Astrocyte (in vitro differentiated cells and primary cell): ENCODE measurements around the gene TIPARP. TPM values are rescaled to one million over a fixed set of nuclear protein-coding genes. Genes with fewer than 3 reads are reported as not detected.

ENCODE experiments used
- DNase-seq: peaks from one replicate; pipeline ENCODE4 v3.0.0-alpha.2; 2010; ENCODE audit warnings: low read depth
- FAIRE-seq: peaks from 2 replicates; lab custom pipeline; 2011; peaks lifted over from hg19 to GRCh38; lab: Jason Lieb, UNC
- H2AFZ ChIP-seq: 2 replicates; pipeline ENCODE4 v1.6.0; 2012; ENCODE audit warnings: low read depth, low read length, inconsistent platforms
- H3K27ac ChIP-seq: 2 replicates; pipeline ENCODE4 v1.5.1; 2011; ENCODE audit warnings: low read depth, low read length, inconsistent platforms
- H3K27me3 ChIP-seq: 2 replicates; pipeline ENCODE4 v1.6.0; 2011; ENCODE audit warnings: low read length, inconsistent platforms; ENCODE audit not compliant: insufficient read depth
- H3K36me3 ChIP-seq: 2 replicates; pipeline ENCODE4 v1.5.1; 2011; ENCODE audit warnings: low read length, inconsistent platforms; ENCODE audit not compliant: insufficient read depth
- H3K4me1 ChIP-seq: 2 replicates; pipeline ENCODE4 v1.5.1; 2011; ENCODE audit warnings: low read length, inconsistent platforms; ENCODE audit not compliant: insufficient read depth
- H3K4me2 ChIP-seq: 2 replicates; pipeline ENCODE4 v1.6.0; 2012; ENCODE audit warnings: low read length, inconsistent platforms
- H3K4me3 ChIP-seq: 2 replicates; pipeline ENCODE4 v1.5.1; 2011; ENCODE audit warnings: low read depth, mild to moderate bottlenecking, low read length, inconsistent platforms; ENCODE audit not compliant: insufficient read depth
- H3K79me2 ChIP-seq: 2 replicates; pipeline ENCODE4 v1.6.0; 2012; ENCODE audit warnings: mild to moderate bottlenecking, low read length, inconsistent platforms; ENCODE audit not compliant: insufficient read depth
- H3K9ac ChIP-seq: 2 replicates; pipeline ENCODE4 v1.6.0; 2012; ENCODE audit warnings: mild to moderate bottlenecking, low read length, inconsistent platforms
- H3K9me3 ChIP-seq: 2 replicates; pipeline ENCODE4 v1.5.1; 2012; ENCODE audit warnings: low read depth, mild to moderate bottlenecking, low read length, inconsistent platforms; ENCODE audit not compliant: insufficient read depth
- H4K20me1 ChIP-seq: 2 replicates; pipeline ENCODE4 v1.6.0; 2012; ENCODE audit warnings: low read length, inconsistent platforms; ENCODE audit not compliant: insufficient read depth
- H3K27ac Mint-ChIP-seq: one replicate; pipeline ENCODE4 v1.8.0; 2021; ENCODE audit warnings: mild to moderate bottlenecking, mixed read lengths; ENCODE audit not compliant: unreplicated experiment
- H3K27me3 Mint-ChIP-seq: one replicate; pipeline ENCODE4 v1.8.0; 2021; ENCODE audit warnings: low read depth, mixed read lengths; ENCODE audit not compliant: unreplicated experiment
- H3K36me3 Mint-ChIP-seq: one replicate; pipeline ENCODE4 v1.8.0; 2021; ENCODE audit warnings: low read depth, mixed read lengths; ENCODE audit not compliant: unreplicated experiment
- H3K4me1 Mint-ChIP-seq: one replicate; pipeline ENCODE4 v1.8.0; 2021; ENCODE audit warnings: low read depth, mixed read lengths; ENCODE audit not compliant: unreplicated experiment
- H3K4me3 Mint-ChIP-seq: one replicate; pipeline ENCODE4 v1.8.0; 2021; ENCODE audit warnings: mild to moderate bottlenecking, moderate library complexity, mixed read lengths; ENCODE audit not compliant: unreplicated experiment
- H3K9me3 Mint-ChIP-seq: one replicate; pipeline ENCODE4 v1.8.0; 2021; ENCODE audit warnings: mild to moderate bottlenecking, mixed read lengths; ENCODE audit not compliant: unreplicated experiment
- EZH2 ChIP-seq: IDR thresholded peaks from 2 replicates; pipeline ENCODE4 v1.6.1; 2012; ENCODE audit warnings: mild to moderate bottlenecking, low read length, inconsistent platforms; ENCODE audit not compliant: insufficient read depth
- total RNA-seq: library from RNA; stranded (reverse); gene quantifications from 2 replicates; pipeline ENCODE4 v1.2.1, GENCODE V29; 2021
- TF ChIP-seq, protein P1 (sequence below): IDR thresholded peaks from 2 replicates; pipeline ENCODE4 v1.5.1; 2011; ENCODE audit warnings: low read depth, mild to moderate bottlenecking, inconsistent platforms, low read length, moderate library complexity; ENCODE audit not compliant: insufficient read depth

The TIPARP gene
- total RNA-seq, 1 donor from 2014 or later = 74.2 TPM

GRCh38 chr3:156635973-156636372 is 38.4 kb upstream of the TIPARP start:
- H3K4me3 ChIP-seq = no peak overlapping the region
- no peaks in the 10 kb centered on the region for H3K4me1 Mint-ChIP-seq
- H3K4me2 ChIP-seq = no peak overlapping the region
- TF ChIP-seq, protein P1, sequence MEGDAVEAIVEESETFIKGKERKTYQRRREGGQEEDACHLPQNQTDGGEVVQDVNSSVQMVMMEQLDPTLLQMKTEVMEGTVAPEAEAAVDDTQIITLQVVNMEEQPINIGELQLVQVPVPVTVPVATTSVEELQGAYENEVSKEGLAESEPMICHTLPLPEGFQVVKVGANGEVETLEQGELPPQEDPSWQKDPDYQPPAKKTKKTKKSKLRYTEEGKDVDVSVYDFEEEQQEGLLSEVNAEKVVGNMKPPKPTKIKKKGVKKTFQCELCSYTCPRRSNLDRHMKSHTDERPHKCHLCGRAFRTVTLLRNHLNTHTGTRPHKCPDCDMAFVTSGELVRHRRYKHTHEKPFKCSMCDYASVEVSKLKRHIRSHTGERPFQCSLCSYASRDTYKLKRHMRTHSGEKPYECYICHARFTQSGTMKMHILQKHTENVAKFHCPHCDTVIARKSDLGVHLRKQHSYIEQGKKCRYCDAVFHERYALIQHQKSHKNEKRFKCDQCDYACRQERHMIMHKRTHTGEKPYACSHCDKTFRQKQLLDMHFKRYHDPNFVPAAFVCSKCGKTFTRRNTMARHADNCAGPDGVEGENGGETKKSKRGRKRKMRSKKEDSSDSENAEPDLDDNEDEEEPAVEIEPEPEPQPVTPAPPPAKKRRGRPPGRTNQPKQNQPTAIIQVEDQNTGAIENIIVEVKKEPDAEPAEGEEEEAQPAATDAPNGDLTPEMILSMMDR = no peak
- no peak for TF ChIP-seq EZH2
- H3K27me3 Mint-ChIP-seq = no peaks in the 10 kb centered on the region
- no peak overlapping the region for H3K9ac ChIP-seq
- H3K27me3 ChIP-seq = peaks cover 5% of the 10 kb centered on the region
- no peak overlapping the region for H2AFZ ChIP-seq
- H3K4me1 ChIP-seq = peaks cover 3% of the 10 kb centered on the region
- no peaks in the 10 kb centered on the region for H3K79me2 ChIP-seq
- no peaks in the 10 kb centered on the region for H3K36me3 ChIP-seq
- H3K27ac Mint-ChIP-seq = no peak overlapping the region
- no peak overlapping the region for H3K27ac ChIP-seq
- H4K20me1 ChIP-seq = no peaks in the 10 kb centered on the region
- H3K4me3 Mint-ChIP-seq = no peak overlapping the region
- FAIRE-seq (no peak), DNase-seq (no peak)
- no peaks in the 10 kb centered on the region for H3K9me3 Mint-ChIP-seq
- no peaks in the 10 kb centered on the region for H3K36me3 Mint-ChIP-seq
- no peaks in the 10 kb centered on the region for H3K9me3 ChIP-seq

DNA sequence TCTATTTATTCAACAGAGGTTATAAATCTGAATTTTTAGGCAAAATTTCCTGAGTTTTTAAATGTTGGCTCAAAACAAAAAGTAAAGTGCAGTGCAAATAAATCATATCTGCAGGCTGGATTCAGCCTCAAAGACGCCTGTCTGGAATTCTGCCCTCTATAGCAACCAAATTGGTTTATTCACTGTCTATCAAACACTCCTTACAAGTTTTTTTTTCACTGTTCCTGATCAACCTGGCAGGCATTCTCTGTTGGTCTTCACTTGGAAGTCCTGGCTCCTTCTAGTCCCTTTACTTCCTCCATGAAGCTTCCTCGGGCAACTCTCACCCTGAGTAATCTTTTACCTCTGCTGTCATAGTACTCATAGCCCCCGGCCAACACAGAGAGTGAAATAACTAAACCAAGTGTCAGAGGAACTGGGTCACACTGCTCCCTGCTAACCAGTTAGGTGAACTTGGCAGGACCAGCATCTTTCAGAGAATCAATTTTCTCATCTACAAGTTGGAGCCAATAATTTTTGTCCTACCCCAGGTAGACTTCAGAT is 36.8 kb upstream of the TIPARP start:
- Histone ChIP-seq H3K36me3 (no peaks in the 10 kb centered on the region), H3K9me3 (no peaks in the 10 kb centered on the region), H3K9ac (no peak overlapping the region), H4K20me1 (no peaks in the 10 kb centered on the region), H3K27me3 (peaks cover 5% of the 10 kb centered on the region), H3K4me1 (no peaks in the 10 kb centered on the region), H3K27ac (no peak overlapping the region), H3K4me2 (no peak overlapping the region), H3K79me2 (no peaks in the 10 kb centered on the region), H3K4me3 (no peak overlapping the region), H2AFZ (no peak overlapping the region)
- DNase-seq = no peak
- no peaks in the 10 kb centered on the region for H3K9me3 Mint-ChIP-seq
- TF ChIP-seq, protein P1 = no peak
- TF ChIP-seq EZH2 = no peak
- FAIRE-seq = no peak
- no peaks in the 10 kb centered on the region for H3K36me3 Mint-ChIP-seq
- no peaks in the 10 kb centered on the region for H3K27me3 Mint-ChIP-seq
- H3K4me3 Mint-ChIP-seq = no peak overlapping the region
- H3K4me1 Mint-ChIP-seq = no peaks in the 10 kb centered on the region
- H3K27ac Mint-ChIP-seq = no peak overlapping the region

DNA sequence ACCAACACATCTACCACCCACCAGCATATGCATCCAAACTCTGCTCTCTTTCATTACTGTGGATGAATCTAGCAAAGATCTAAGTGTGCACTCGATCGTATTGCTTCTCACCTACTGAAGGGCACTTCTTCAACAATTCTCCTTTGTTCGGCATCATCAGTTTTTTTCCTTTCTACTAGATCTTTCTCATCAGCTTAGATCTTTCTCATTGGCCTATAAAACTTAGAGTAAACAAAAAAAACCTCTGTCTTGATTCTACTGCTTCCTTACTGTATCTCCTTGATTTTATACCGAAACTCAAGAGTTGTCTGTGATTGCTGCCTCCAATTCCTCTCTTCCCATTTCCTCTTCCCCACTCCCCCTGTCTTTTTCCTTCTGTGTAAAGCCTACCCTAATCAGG is 36.1 kb upstream of the TIPARP start:
- TF ChIP-seq, protein P1 = no peak
- no peak for TF ChIP-seq EZH2
- Histone ChIP-seq H3K9me3 (no peaks in the 10 kb centered on the region), H3K9ac (no peak overlapping the region), H3K36me3 (no peaks in the 10 kb centered on the region), H3K4me3 (no peak overlapping the region), H3K27me3 (peaks cover 5% of the 10 kb centered on the region), H3K79me2 (no peaks in the 10 kb centered on the region), H2AFZ (no peak overlapping the region), H3K4me1 (no peaks in the 10 kb centered on the region), H4K20me1 (no peaks in the 10 kb centered on the region), H3K4me2 (no peak overlapping the region), H3K27ac (no peak overlapping the region)
- H3K4me1 Mint-ChIP-seq = no peaks in the 10 kb centered on the region
- FAIRE-seq (no peak), DNase-seq (no peak)
- H3K36me3 Mint-ChIP-seq = no peaks in the 10 kb centered on the region
- no peak overlapping the region for H3K4me3 Mint-ChIP-seq
- no peaks in the 10 kb centered on the region for H3K27me3 Mint-ChIP-seq
- H3K27ac Mint-ChIP-seq = no peak overlapping the region
- H3K9me3 Mint-ChIP-seq = no peaks in the 10 kb centered on the region
